ENCODE data around the gene TMEM92.
"Not testable (repeated sequence)": the region's sequence is repeated elsewhere in the genome, so short reads cannot be mapped to it uniquely, and the experiment has no call there.

Gene TMEM92

DNA sequence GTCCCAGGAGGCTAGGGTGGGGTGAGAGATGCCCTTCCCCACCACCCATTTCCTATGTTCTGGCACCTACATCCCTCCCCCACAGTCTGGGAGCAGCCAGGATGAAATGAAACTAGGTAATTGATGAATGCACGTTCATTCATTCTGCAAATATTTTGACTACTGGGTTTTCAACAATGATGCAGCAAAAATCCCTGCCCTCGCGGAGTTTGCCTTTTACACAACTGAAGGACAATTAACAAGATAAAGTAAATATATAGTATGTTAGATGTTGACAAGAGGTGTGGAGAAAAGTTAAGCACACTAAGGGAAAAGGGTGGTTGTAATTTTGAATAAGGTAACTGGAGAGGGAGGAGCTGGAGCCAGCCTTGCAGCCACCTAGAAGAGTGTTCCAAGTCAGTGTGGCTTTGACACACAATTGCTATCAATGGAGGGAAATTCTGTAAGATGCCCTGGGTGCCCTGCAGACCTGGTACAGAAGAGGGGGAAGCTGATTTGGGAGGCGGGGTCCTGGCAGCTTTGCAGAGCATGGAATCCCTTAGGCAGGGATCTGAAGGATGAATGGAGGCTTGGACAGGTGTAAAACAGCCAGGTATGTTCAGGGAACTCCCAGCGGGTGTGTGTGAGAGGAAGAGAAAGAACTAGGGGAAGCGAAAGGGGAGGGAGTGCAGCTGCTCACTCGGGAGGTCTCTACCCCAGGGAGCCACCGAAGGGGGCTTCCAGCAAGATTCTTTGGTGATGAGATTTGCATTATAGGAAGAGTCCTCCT, 2.5 kb downstream of the TMEM92 start:
- no peak for DNase-seq

DNA sequence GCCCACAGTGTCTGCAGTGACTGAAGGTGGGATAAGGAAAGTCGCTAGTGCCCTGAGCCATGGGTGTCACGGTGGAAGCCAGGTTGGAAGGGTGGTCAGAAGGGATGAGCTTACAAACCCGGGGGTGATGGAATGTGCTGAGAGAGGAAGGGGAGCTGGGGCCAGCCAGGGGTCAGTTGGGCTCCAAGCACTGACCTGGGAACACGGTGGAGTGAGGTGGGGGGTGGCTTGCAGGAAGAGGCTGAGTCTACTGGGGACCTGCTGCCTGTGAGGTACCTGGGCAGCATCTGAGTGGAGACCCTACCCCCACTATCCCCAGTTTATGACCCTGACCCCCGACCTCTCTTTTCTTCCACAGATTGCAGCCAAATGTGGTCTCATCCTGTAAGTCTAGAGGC, 3.1 kb downstream of the TMEM92 start:
- no peak for DNase-seq

- DNase-seq: no peak
These were observed 4.4 kb downstream of the TMEM92 start for GRCh38 chr17:50278526-50279180.

DNA sequence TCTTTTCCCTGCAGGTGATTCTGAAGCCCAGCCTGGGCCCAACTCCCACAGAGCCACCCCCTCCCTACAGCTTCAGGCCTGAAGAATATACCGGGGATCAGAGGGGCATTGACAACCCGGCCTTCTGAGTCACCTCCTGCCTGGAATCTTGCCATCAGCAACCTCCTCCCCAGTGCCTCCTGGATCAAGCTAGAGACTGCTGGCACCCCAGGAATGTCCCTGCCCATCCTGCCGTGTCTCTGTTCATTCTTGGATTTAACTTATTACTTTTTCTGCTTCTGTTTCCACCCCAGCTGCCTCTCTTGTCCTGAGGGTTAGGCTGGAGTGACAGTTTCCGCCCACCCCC, 4.9 kb downstream of the TMEM92 start:
- no peak for DNase-seq

- DNase-seq: no peak
These were observed 5.4 kb downstream of the TMEM92 start for GRCh38 chr17:50279639-50280038.

DNA sequence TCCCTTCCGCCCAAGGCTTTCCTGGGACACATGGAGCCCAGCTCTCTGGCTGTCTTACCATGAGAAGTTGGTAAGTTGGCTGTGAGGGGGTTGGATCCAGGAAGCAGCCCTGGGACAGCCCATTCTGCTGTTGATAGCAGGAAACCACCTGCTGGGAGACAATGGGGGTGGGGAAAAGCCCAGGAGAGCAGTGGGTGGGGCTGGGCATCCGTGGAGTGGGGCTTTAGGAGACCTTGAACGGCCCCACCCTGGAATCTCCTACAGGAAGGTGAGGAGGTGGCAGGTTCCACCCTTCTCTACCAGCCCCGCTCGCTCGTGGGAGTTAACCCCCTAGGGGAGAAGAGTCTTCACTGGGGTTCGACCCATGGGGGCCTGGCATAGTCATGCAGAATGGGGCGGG, 5.8 kb downstream of the TMEM92 start:
- no peak for DNase-seq

DNA sequence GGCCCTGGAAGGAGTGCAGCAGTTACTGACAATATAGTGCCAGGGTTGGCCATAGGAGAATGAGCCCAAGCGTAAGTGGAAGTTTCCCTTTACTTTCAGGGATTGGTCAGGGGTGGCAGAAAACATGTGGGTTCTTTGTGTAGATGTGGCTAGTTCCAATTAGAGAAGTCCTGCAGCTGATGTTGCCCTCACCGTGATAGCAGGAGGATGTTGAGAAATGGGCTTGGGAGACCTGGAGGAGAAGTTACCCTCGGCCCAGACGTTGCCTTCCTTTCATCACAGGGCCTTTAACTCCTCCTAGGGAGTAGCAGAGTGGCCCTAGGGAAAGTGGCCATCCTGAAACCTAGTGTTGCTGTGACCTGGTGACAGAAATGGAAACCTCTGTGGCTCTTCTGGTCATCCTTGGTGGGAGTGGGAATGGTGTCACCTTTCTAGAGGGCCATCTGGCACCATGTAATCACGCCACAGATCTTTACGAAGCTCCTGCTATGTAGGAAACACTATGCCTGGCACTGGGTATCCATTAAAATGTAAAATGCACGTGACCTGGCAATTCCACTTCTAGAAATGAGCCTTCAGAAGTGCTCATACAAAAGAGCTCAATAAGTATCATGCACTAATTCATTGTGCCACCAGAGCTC, 6.7 kb downstream of the TMEM92 start:
- DNase-seq: peak in 1 of 2 experiments; percentile 45

- DNase-seq: no peak
These were observed 7.6 kb downstream of the TMEM92 start for GRCh38 chr17:50281739-50282401.

DNA sequence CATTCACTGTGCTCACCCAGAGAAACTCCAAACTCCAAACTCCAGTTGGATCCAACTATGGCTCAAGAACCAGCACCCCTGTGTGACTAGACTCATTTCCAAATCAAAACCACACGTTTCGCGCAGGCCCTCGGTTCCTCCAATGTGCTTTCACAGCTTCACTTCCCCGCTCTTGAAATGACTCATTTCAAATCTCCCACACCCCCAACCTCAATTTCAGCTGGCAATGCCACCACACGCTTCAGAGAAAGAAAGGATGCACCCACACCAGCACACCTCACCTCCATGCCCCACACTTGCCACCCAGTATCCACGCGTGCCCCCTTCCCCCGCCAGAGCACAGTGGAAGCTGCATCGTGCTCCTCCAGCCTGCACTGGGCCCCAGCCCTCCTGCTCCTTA, 9.0 kb downstream of the TMEM92 start:
- no peak for DNase-seq

DNA sequence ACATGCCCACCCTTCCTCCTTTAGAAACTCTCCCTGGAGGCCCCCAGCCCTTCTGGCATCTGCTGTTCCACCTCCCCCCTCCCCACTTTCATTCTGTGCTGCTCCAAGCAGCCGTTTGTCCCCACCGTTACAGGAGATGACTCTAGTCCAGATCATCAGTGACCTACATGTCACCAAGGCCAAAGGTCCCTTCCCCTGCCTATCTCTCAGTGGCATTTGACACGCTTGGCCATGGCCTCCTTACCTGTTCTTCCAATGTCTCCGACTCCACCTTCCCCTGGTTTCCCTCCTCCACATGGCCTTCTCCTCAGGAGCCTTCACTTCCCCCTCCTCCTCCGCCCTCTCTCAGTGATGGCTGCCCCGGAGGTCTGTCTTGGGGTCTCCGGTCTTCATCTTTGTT, 9.4 kb downstream of the TMEM92 start:
- peak in 1 of 2 experiments; percentile 18 for DNase-seq

GRCh38 chr17:50285941-50286340, 11.7 kb downstream of the TMEM92 start:
- no peak for DNase-seq

DNA sequence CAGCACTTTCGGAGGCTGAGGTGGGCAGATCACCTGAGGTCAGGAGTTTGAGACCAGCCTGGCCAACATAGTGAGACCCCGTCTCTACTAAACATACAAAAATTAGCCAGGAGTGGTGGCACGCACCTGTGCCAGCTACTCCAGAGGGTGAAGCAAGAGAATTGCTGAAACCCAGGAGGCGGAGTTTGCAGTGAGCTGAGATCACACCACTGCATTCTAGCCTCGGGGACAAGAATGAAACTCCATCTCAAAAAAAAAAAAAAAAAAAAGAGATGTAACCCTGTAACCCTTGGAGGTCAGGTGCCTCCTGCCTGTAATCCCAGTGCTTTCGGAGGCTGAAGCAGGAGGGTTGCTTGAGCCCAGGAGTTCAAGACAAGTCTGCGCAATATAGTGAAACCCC, 13.0 kb downstream of the TMEM92 start:
- DNase-seq: not testable (repeated sequence)

- DNase-seq: peak; percentile 97 to 98
These were observed 14.0 kb downstream of the TMEM92 start for GRCh38 chr17:50288306-50288705.

DNA sequence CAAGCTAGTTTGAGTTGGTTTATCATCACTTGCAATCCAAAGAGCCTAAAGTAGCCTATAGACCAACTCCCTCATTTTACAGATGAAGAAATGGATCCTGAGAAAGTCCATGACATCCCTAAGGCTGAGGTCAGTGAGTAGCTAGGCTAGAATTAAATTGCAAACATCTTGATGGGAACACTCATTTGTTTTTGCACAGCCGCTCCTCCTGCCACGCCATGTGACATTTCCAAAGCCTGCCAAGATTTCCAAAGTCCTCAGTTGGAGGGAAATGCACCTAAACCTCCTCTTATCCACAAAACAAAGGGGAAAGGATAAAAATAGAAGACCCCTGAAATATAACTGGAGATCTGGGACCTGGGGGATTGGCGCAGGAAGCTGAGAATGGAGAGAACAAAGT, 15.0 kb downstream of the TMEM92 start:
- DNase-seq: no peak

- no peak for DNase-seq
These were observed 15.9 kb downstream of the TMEM92 start for GRCh38 chr17:50289991-50290702.

- DNase-seq: no peak
These were observed 16.7 kb downstream of the TMEM92 start for GRCh38 chr17:50290933-50291332.

- DNase-seq: no peak
These were observed 18.2 kb downstream of the TMEM92 start for GRCh38 chr17:50292465-50292864.

DNA sequence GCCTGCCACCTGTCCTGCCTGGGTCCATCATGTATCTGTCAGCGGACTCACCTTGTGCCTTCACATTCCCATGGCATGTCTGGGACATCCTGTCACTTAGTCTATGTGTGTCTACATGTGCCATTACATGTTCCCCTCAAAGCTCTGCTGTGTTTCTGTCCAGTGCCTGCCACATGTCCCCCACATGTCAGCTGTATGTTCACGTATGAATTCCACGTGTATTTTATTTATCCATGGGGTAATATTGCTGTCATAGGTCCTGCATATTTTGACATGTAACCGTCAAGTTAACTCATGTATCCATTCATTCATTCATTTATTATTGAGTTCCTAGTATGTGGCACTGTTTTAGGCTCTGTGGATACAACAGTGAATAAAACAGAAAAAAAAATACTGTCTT, 20.8 kb downstream of the TMEM92 start:
- DNase-seq: no peak

- DNase-seq: peak; percentile 35 to 75
These were observed 23.2 kb downstream of the TMEM92 start for GRCh38 chr17:50297407-50297865.

DNA sequence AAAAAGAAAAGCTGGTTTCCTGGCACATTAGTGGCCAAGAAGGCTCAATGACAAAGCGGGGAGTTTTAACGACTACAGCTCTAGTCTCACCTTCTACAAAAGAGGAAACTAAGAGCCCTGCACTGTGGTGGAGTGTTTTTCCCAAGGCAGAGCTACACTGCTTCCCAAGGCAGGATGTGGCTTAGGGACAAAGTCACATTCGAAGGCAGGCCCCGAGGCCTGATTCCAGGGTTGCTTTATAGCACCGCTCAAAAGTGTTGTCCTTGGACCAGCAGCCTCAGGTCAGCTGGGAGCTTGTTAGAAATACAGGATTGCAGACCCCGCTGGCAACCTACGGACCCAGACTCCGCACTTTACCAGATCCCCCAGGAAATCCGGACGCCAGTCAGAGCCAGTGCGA, 23.8 kb downstream of the TMEM92 start:
- DNase-seq: no peak

DNA sequence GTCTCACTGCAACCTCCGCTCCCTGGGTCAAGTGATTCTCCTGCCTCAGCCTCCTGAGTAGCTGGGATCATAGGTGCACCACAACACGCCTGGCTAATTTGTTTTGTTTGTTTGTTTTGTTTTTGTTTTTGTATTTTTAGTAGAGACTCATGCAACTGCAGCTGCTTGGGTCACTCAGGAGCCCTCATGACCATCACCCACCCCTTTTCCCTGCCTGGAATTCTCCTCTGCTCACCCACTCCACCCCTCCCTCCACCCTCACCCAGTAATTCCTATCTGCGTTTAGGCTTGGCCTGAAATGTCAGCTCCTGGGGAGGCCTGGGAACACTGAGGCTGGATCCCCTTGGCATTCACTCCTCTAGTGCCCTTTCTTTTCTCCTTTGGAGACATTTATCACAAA, 25.5 kb downstream of the TMEM92 start:
- DNase-seq: no peak

DNA sequence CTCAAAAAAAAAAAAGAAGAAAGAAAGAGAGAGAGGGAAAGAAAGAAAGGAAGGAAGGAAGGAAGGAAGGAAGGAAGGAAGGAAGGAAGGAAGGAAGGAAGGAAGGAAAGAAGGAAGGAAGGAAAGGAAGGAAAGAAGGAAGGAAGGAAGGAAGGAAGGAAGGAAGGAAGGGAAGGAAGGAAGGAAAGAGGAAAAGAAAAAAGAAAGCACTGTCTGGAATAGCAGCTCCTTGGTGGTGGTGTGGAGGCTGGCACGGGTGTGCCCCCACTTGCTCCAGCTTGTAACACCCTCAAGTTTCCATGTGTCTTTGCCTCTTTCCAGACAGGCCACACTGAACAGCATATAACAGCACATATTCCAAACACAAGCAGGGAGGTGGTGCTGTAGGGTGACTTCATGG, 26.6 kb downstream of the TMEM92 start:
- DNase-seq: not testable (repeated sequence)
